Spleen (tissue), 11 donors: ENCODE results near the gene GRK4. TPM values are rescaled to one million over a fixed set of nuclear protein-coding genes. Genes with fewer than 3 reads are reported as not detected.
A peak's percentile ranks its signal among the peaks of the same experiment; 100 is the strongest.

Experiments
- DNase-seq: peaks from one replicate; pipeline ENCODE4 v3.0.0-alpha.2; 2020
- H3K27ac ChIP-seq, 8 donors: fragments of 200-600 bp; sonication (generic) in 7 of 8; 1 replicate in 4 of 8; 2 replicates in 4 of 8; pipeline versions ENCODE4 v1.5.0 to v1.8.0; 2016 to 2021; ENCODE audit warnings: inconsistent platforms in 4 of 8, mild to moderate bottlenecking in 4 of 8, moderate library complexity in 1 of 8
- H3K27me3 ChIP-seq, 7 donors: fragments of 200-600 bp; sonication (generic) in 6 of 7; replicated peaks in 1 of 7; 1 replicate in 4 of 7; 2 replicates in 3 of 7; pipeline versions ENCODE4 v1.5.0 to v1.8.0; 2016 to 2021; ENCODE audit warnings: inconsistent platforms in 3 of 7, mild to moderate bottlenecking in 1 of 7
- H3K36me3 ChIP-seq, 6 donors: fragments of 200-600 bp; sonication (generic) in 5 of 6; 1 replicate in 4 of 6; 2 replicates in 2 of 6; pipeline versions ENCODE4 v1.5.0 to v1.8.0; 2016 to 2021; ENCODE audit warnings: inconsistent platforms in 2 of 6
- H3K4me1 ChIP-seq, 6 donors: fragments of 200-600 bp; sonication (generic) in 5 of 6; 1 replicate in 3 of 6; 2 replicates in 3 of 6; pipeline versions ENCODE4 v1.5.0 to v1.8.0; 2016 to 2021; ENCODE audit warnings: inconsistent platforms in 3 of 6
- H3K4me3 ChIP-seq, 8 donors: fragments of 200-600 bp; sonication (generic) in 7 of 8; 1 replicate in 4 of 8; 2 replicates in 4 of 8; pipeline versions ENCODE4 v1.5.0 to v1.8.0; 2016 to 2021; ENCODE audit warnings: inconsistent platforms in 4 of 8, mild to moderate bottlenecking in 4 of 8, moderate library complexity in 2 of 8
- H3K9me3 ChIP-seq, 8 donors: fragments of 200-600 bp; sonication (generic) in 7 of 8; 1 replicate in 4 of 8; 2 replicates in 4 of 8; pipeline versions ENCODE4 v1.5.0 to v1.8.0; 2016 to 2021; ENCODE audit warnings: inconsistent platforms in 4 of 8
- CTCF ChIP-seq, 11 experiments: fragments of 200-600 bp in 7 of 11; fragments of 450-650 bp in 4 of 11; sonication (generic) in 4 of 11; IDR thresholded peaks in 8 of 11; conservative IDR thresholded peaks in 3 of 11; 1 replicate in 7 of 11; 2 replicates in 4 of 11; pipeline versions ENCODE4 v1.4.0 to v1.8.0; 2016 to 2021; ENCODE audit warnings: antibody characterized with exemption in 11 of 11, inconsistent platforms in 4 of 11, mild to moderate bottlenecking in 1 of 11
- POLR2A ChIP-seq, 3 donors: fragments of 450-650 bp; IDR thresholded peaks; one replicate each; pipeline ENCODE4 v1.5.1; 2017; ENCODE audit warnings: antibody characterized with exemption in 3 of 3, mild to moderate bottlenecking in 1 of 3
- POLR2AphosphoS5 ChIP-seq, 3 donors: sonication (generic); formaldehyde crosslinking; IDR thresholded peaks; one replicate each; pipeline ENCODE4 v1.5.1; 2017; ENCODE audit warnings: antibody characterized with exemption in 3 of 3
- WGBS, 5 donors: extraction: QIAGEN DNeasy Blood & Tissue Kit in 3 of 5; methylation state at CpG; one replicate each; pipeline versions ENCODE4 v1.1.5 to v1.1.7; 2013 to 2018; 5-methylcytosine and 5-hydroxymethylcytosine counted together
- intact Hi-C: fragments of 100-400 bp; cut with DNase I; formaldehyde crosslinking; loops from one replicate; pipeline ENCODE4 v1.15.0; 2023; ENCODE audit warnings: low total_unique reads
- polyA plus RNA-seq, 3 donors: library from polyadenylated mRNA; stranded (reverse); fragments of 200-250 nt; gene quantifications; one replicate each; pipeline ENCODE4 v1.2.1, GENCODE V29; 2013
- total RNA-seq, 7 donors: library from RNA; depleted of rRNA in 3 of 7; stranded (reverse); fragments of >200 nt in 3 of 7; fragmentation: NEBNext Ultra II Directional in 4 of 7; extraction: Animal tissue kit (Norgen Biotek cat#: 25700) in 4 of 7; gene quantifications; one replicate each; pipeline versions ENCODE4 v1.1.0 to v1.2.1, GENCODE V29; 2016 to 2021
- donor health status: healthy with polysubstance abuse.
- donor health status: DM: no; HTN: no; CAD: no; lungs with moderate emphysema.
- donor health status: DM: no; HTN: no; CAD: no.
- donor health status: Bipolar disorder and iron deficiency.
- donor health status: healthy.
- donor health status: DM: no; HTN: no; CAD: no.
- donor health status: DM: yes; HTN: yes; CAD: no.

The GRK4 gene
- total and polyA plus RNA-seq, 10 donors = 1.0 to 4.3 (median 2.2) TPM

- WGBS, 5 donors = 90 to 96% (median 94%) methylated on average over 7 of the region's 7 CpGs
- H3K4me3 ChIP-seq = no peak overlapping the region
- no peaks in the 10 kb centered on the region for H3K9me3 ChIP-seq
- peaks cover 10 to 29% (median 26%) of the 10 kb centered on the region in 6 donors for H3K4me1 ChIP-seq
- intact Hi-C loops = no loop called here
- peak; percentile 75 for DNase-seq
- H3K27me3 ChIP-seq = no peaks in the 10 kb centered on the region
- TF ChIP-seq POLR2AphosphoS5 (IDR thresholded peaks at IDR 0.05) (no peak), POLR2A (IDR thresholded peaks at IDR 0.05) (no peak), CTCF (IDR thresholded peaks at IDR 0.05 in 8 of 11, conservative IDR thresholded peaks at IDR 0.05 in 3 of 11) (no peak)
- no peaks in the 10 kb centered on the region for H3K36me3 ChIP-seq
- H3K27ac ChIP-seq = no peak overlapping the region
Measured at GRCh38 chr4:3071811-3072210, 108.4 kb downstream of the GRK4 start.

GRCh38 chr4:3073158-3074077 lies 110.0 kb downstream of the GRK4 start:
- Histone ChIP-seq H3K4me1 (peaks cover 21 to 45% (median 42%) of the 10 kb centered on the region in 6 donors), H3K9me3 (no peaks in the 10 kb centered on the region), H3K27ac (peak overlapping the region; percentile 55 to 96 (median 84)), H3K27me3 (no peaks in the 10 kb centered on the region), H3K36me3 (no peaks in the 10 kb centered on the region), H3K4me3 (peak overlapping the region; percentile 46 to 91 (median 70))
- no peak for DNase-seq
- intact Hi-C loops = no loop called here
- WGBS, 5 donors = 9 to 19% (median 11%) methylated on average over 23 to 54 of the region's 54 CpGs
- TF ChIP-seq POLR2A (IDR thresholded peaks at IDR 0.05) (peak in 1 of 3 donors; percentile 30), CTCF (IDR thresholded peaks at IDR 0.05 in 8 of 11, conservative IDR thresholded peaks at IDR 0.05 in 3 of 11) (peak in 2 of 11 experiments; percentile 23 to 35), POLR2AphosphoS5 (IDR thresholded peaks at IDR 0.05) (peak; percentile 74 to 81 (median 76))

- 0 to 2% (median 1%) methylated on average over 15 to 80 of the region's 81 CpGs for WGBS, 5 donors
- Histone ChIP-seq H3K27me3 (no peaks in the 10 kb centered on the region), H3K27ac (peak within 1 kb of the TSS; percentile 77 to 96 (median 90)), H3K36me3 (no peaks in the 10 kb centered on the region), H3K4me3 (peak within 1 kb of the TSS; percentile 76 to 91 (median 82)), H3K9me3 (no peaks in the 10 kb centered on the region), H3K4me1 (peaks cover 26 to 54% (median 50%) of the 10 kb centered on the region in 6 donors)
- DNase-seq = peak; percentile 99
- peak in 1 of 3 donors; percentile 66 for TF ChIP-seq POLR2A (IDR thresholded peaks at IDR 0.05)
- peak in 6 of 11 experiments; percentile 11 to 51 (median 40) for TF ChIP-seq CTCF (IDR thresholded peaks at IDR 0.05 in 8 of 11, conservative IDR thresholded peaks at IDR 0.05 in 3 of 11)
- peak; percentile 89 to 92 (median 92) for TF ChIP-seq POLR2AphosphoS5 (IDR thresholded peaks at IDR 0.05)
- intact Hi-C loops = no loop called here
Measured at GRCh38 chr4:3074078-3074845, 110.9 kb downstream of the GRK4 start, which contains the start of the genes HTT and HTT-AS. TSS of gene HTT (plus strand) at chr4:3074681. CDS start at chr4:3074826, 145 bp downstream. TSS of gene HTT-AS (minus strand) at chr4:3074538.
